GM23338 (cell line): ENCODE data around the gene OCA2. TPM values are rescaled to one million over a fixed set of nuclear protein-coding genes. Genes with fewer than 3 reads are reported as not detected.

Experiments
- ATAC-seq: fragments of 200-7000 bp; cut with Tn5 transposase; 3 replicates; pipeline ENCODE4 v1.9.1; 2020
- DNase-seq: peaks from one replicate; pipeline ENCODE4 v3.0.0-alpha.2; 2015; ENCODE audit warnings: low spot score
- H2AFZ ChIP-seq: fragments of 200-600 bp; sonication (generic); 2 replicates; pipeline ENCODE4 v1.8.0; 2016; ENCODE audit warnings: antibody characterized with exemption, mild to moderate bottlenecking, moderate library complexity
- H3F3A ChIP-seq: fragments of 200-600 bp; sonication (generic); replicated peaks from 2 replicates; pipeline ENCODE4 v1.8.0; 2017; ENCODE audit warnings: antibody characterized with exemption, mixed run types, low read depth
- H3K27ac ChIP-seq: fragments of 200-600 bp; sonication (generic); 2 replicates; pipeline ENCODE4 v1.6.1; 2016; ENCODE audit warnings: low read depth
- H3K27me3 ChIP-seq: fragments of 200-600 bp; sonication (generic); 2 replicates; pipeline ENCODE4 v1.8.0; 2016; ENCODE audit warnings: mild to moderate bottlenecking, mixed run types, moderate library complexity; ENCODE audit not compliant: insufficient read depth
- H3K36me3 ChIP-seq: fragments of 200-600 bp; sonication (generic); 2 replicates; pipeline ENCODE4 v1.8.0; 2016; ENCODE audit warnings: mild to moderate bottlenecking; ENCODE audit not compliant: insufficient read depth
- H3K4me1 ChIP-seq: fragments of 200-600 bp; sonication (generic); 2 replicates; pipeline ENCODE4 v1.8.0; 2016; ENCODE audit warnings: mild to moderate bottlenecking, moderate library complexity; ENCODE audit not compliant: insufficient read depth
- H3K4me2 ChIP-seq: fragments of 200-600 bp; sonication (generic); 2 replicates; pipeline ENCODE4 v1.7.1; 2017; ENCODE audit warnings: mixed run types
- H3K4me3 ChIP-seq: fragments of 200-600 bp; sonication (generic); 2 replicates; pipeline ENCODE4 v1.6.1; 2016; ENCODE audit warnings: mixed run types
- H3K79me2 ChIP-seq: fragments of 200-600 bp; sonication (generic); replicated peaks from 2 replicates; pipeline ENCODE4 v1.8.0; 2017; ENCODE audit warnings: mild to moderate bottlenecking; ENCODE audit not compliant: insufficient read depth
- H3K9me2 ChIP-seq: fragments of 200-600 bp; sonication (generic); 2 replicates; pipeline ENCODE4 v1.8.0; 2017; ENCODE audit not compliant: insufficient read depth
- H4K20me1 ChIP-seq: fragments of 200-600 bp; sonication (generic); replicated peaks from 2 replicates; pipeline ENCODE4 v1.8.0; 2017; ENCODE audit warnings: mild to moderate bottlenecking; ENCODE audit not compliant: insufficient read depth
- H3K27ac Mint-ChIP-seq: 2 replicates; pipeline ENCODE4 v1.8.0; 2020; ENCODE audit warnings: inconsistent platforms, mild to moderate bottlenecking, moderate library complexity, mixed read lengths
- H3K27me3 Mint-ChIP-seq: 3 replicates; pipeline ENCODE4 v1.8.0; 2022; ENCODE audit warnings: low read depth, mild to moderate bottlenecking, moderate library complexity, mixed read lengths, inconsistent platforms; ENCODE audit not compliant: insufficient read depth, poor library complexity
- H3K36me3 Mint-ChIP-seq: 3 replicates; pipeline ENCODE4 v1.8.0; 2021; ENCODE audit warnings: low read depth, mild to moderate bottlenecking, inconsistent platforms, moderate library complexity, mixed read lengths
- H3K4me1 Mint-ChIP-seq: 3 replicates; pipeline ENCODE4 v1.8.0; 2020; ENCODE audit warnings: mild to moderate bottlenecking, inconsistent platforms, mixed read lengths
- H3K4me3 Mint-ChIP-seq: 3 replicates; pipeline ENCODE4 v1.8.0; 2021; ENCODE audit warnings: moderate library complexity, mild to moderate bottlenecking, inconsistent platforms, mixed read lengths
- H3K9me3 Mint-ChIP-seq: 3 replicates; pipeline ENCODE4 v1.8.0; 2020; ENCODE audit warnings: moderate library complexity, mild to moderate bottlenecking, inconsistent platforms, mixed read lengths
- EZH2 ChIP-seq: fragments of 200-600 bp; sonication (generic); IDR thresholded peaks from one replicate; pipeline ENCODE4 v1.8.0; 2017; ENCODE audit warnings: antibody characterized with exemption, mild to moderate bottlenecking, low read depth; ENCODE audit not compliant: unreplicated experiment
- EZH2phosphoT487 ChIP-seq: fragments of 200-600 bp; sonication (generic); IDR thresholded peaks from one replicate; pipeline ENCODE4 v1.8.1; 2018; ENCODE audit warnings: antibody characterized with exemption; ENCODE audit not compliant: unreplicated experiment
- JUNB ChIP-seq: IDR thresholded peaks from one replicate; pipeline ENCODE4 v1.6.1; 2016; ENCODE audit warnings: antibody characterized with exemption; ENCODE audit not compliant: unreplicated experiment
- NANOG ChIP-seq: IDR thresholded peaks from 2 replicates; pipeline ENCODE4 v1.6.1; 2016; ENCODE audit warnings: antibody characterized with exemption, borderline replicate concordance
- POLR2AphosphoS5 ChIP-seq: IDR thresholded peaks from 2 replicates; pipeline ENCODE4 v1.6.1; 2016; ENCODE audit warnings: antibody characterized with exemption, low read depth
- STAT1 ChIP-seq: IDR thresholded peaks from one replicate; pipeline ENCODE4 v1.6.1; 2016; ENCODE audit warnings: antibody characterized with exemption; ENCODE audit not compliant: unreplicated experiment
- ZNF114 ChIP-seq: fragments of 250-450 bp; sonication (Bioruptor Pico); IDR thresholded peaks from 2 replicates; pipeline ENCODE4 v1.5.0; 2020; ENCODE audit warnings: mild to moderate bottlenecking, moderate library complexity
- ZNF331 ChIP-seq: fragments of 250-450 bp; sonication (Bioruptor Pico); IDR thresholded peaks from 2 replicates; pipeline ENCODE4 v1.5.0; 2020; ENCODE audit warnings: low read depth, mild to moderate bottlenecking, moderate library complexity
- polyA plus RNA-seq: library from polyadenylated mRNA; unstranded; fragments of >200 nt; fragmentation: Nextera tagmentation; extraction: Ambion mirVana; gene quantifications from 2 replicates; pipeline ENCODE4 v1.2.1, GENCODE V29; 2016
- total RNA-seq: library from RNA; depleted of rRNA; stranded (reverse); fragments of >200 nt; shearing (Covaris generic); gene quantifications from 2 replicates; pipeline ENCODE4 v1.2.3, GENCODE V29; 2014
- TF ChIP-seq, protein P1 (sequence below): IDR thresholded peaks from one replicate; pipeline ENCODE4 v1.6.1; 2018; ENCODE audit warnings: antibody characterized with exemption; ENCODE audit not compliant: unreplicated experiment
- TF ChIP-seq, protein P2 (sequence below), 2 experiments: fragments of 200-600 bp in 1 of 2; sonication (generic) in 1 of 2; conservative IDR thresholded peaks; 2 replicates each; pipeline versions ENCODE4 v1.5.1 to v1.6.1; 2016 to 2017; ENCODE audit warnings: antibody characterized with exemption in 2 of 2, low read depth in 2 of 2, mild to moderate bottlenecking in 2 of 2, moderate library complexity in 1 of 2
- TF ChIP-seq, protein P3 (sequence below): IDR thresholded peaks from 2 replicates; pipeline ENCODE4 v1.6.1; 2016; ENCODE audit warnings: antibody characterized with exemption
- TF ChIP-seq, protein P4 (sequence below): fragments of 250-450 bp; sonication (Bioruptor Pico); IDR thresholded peaks from 2 replicates; pipeline ENCODE4 v1.5.0; 2020; ENCODE audit warnings: mild to moderate bottlenecking, moderate library complexity

OCA2 gene
- total and polyA plus RNA-seq, 2 experiments from 2014 or later: 0.40 to 0.69 TPM

DNA sequence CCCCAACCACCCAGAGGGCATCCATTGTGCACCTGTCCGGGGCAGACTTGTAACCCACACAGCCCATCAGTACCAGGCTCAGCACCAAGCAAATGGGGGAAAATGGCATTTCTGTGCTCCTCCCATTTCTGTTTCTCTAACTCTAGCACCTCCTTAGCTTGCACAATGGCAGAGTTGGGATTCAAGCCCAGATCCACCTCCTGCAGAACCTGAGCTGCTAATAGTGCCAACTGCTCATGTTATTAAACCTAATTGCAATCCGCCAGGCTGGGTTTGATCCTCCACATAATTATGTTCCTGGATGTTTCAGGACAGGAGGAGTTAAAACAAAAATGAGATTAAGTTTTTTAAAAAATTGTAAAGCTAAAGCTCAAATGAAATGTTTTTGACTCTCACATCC, 235.0 kb downstream of the OCA2 start:
- no peak overlapping the region for H3K4me2 ChIP-seq
- Mint-ChIP-seq H3K36me3 (peaks cover 22% of the 10 kb centered on the region), H3K9me3 (peaks cover 27% of the 10 kb centered on the region), H3K4me1 (peaks cover 8% of the 10 kb centered on the region; the same call in 2 of the 3 replicates), H3K27ac (no peak overlapping the region), H3K4me3 (no peak overlapping the region), H3K27me3 (peaks cover 2% of the 10 kb centered on the region)
- no peaks in the 10 kb centered on the region for H3K79me2 ChIP-seq
- no peaks in the 10 kb centered on the region for H3K9me2 ChIP-seq
- no peak overlapping the region for H3K27ac ChIP-seq
- TF ChIP-seq, protein P1, sequence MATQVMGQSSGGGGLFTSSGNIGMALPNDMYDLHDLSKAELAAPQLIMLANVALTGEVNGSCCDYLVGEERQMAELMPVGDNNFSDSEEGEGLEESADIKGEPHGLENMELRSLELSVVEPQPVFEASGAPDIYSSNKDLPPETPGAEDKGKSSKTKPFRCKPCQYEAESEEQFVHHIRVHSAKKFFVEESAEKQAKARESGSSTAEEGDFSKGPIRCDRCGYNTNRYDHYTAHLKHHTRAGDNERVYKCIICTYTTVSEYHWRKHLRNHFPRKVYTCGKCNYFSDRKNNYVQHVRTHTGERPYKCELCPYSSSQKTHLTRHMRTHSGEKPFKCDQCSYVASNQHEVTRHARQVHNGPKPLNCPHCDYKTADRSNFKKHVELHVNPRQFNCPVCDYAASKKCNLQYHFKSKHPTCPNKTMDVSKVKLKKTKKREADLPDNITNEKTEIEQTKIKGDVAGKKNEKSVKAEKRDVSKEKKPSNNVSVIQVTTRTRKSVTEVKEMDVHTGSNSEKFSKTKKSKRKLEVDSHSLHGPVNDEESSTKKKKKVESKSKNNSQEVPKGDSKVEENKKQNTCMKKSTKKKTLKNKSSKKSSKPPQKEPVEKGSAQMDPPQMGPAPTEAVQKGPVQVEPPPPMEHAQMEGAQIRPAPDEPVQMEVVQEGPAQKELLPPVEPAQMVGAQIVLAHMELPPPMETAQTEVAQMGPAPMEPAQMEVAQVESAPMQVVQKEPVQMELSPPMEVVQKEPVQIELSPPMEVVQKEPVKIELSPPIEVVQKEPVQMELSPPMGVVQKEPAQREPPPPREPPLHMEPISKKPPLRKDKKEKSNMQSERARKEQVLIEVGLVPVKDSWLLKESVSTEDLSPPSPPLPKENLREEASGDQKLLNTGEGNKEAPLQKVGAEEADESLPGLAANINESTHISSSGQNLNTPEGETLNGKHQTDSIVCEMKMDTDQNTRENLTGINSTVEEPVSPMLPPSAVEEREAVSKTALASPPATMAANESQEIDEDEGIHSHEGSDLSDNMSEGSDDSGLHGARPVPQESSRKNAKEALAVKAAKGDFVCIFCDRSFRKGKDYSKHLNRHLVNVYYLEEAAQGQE: no peak
- TF ChIP-seq, protein P2, sequence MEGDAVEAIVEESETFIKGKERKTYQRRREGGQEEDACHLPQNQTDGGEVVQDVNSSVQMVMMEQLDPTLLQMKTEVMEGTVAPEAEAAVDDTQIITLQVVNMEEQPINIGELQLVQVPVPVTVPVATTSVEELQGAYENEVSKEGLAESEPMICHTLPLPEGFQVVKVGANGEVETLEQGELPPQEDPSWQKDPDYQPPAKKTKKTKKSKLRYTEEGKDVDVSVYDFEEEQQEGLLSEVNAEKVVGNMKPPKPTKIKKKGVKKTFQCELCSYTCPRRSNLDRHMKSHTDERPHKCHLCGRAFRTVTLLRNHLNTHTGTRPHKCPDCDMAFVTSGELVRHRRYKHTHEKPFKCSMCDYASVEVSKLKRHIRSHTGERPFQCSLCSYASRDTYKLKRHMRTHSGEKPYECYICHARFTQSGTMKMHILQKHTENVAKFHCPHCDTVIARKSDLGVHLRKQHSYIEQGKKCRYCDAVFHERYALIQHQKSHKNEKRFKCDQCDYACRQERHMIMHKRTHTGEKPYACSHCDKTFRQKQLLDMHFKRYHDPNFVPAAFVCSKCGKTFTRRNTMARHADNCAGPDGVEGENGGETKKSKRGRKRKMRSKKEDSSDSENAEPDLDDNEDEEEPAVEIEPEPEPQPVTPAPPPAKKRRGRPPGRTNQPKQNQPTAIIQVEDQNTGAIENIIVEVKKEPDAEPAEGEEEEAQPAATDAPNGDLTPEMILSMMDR (conservative IDR thresholded peaks at IDR 0.05; ENCODE audit: low read depth in 2 of 2): no peak
- TF ChIP-seq JUNB (no peak), EZH2 (no peak), EZH2phosphoT487 (no peak), POLR2AphosphoS5 (no peak), NANOG (no peak), ZNF114 (CRISPR knock-in tag) (no peak), STAT1 (no peak), ZNF331 (CRISPR knock-in tag) (no peak)
- TF ChIP-seq, protein P3, sequence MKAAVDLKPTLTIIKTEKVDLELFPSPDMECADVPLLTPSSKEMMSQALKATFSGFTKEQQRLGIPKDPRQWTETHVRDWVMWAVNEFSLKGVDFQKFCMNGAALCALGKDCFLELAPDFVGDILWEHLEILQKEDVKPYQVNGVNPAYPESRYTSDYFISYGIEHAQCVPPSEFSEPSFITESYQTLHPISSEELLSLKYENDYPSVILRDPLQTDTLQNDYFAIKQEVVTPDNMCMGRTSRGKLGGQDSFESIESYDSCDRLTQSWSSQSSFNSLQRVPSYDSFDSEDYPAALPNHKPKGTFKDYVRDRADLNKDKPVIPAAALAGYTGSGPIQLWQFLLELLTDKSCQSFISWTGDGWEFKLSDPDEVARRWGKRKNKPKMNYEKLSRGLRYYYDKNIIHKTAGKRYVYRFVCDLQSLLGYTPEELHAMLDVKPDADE: no peak
- TF ChIP-seq, protein P4, sequence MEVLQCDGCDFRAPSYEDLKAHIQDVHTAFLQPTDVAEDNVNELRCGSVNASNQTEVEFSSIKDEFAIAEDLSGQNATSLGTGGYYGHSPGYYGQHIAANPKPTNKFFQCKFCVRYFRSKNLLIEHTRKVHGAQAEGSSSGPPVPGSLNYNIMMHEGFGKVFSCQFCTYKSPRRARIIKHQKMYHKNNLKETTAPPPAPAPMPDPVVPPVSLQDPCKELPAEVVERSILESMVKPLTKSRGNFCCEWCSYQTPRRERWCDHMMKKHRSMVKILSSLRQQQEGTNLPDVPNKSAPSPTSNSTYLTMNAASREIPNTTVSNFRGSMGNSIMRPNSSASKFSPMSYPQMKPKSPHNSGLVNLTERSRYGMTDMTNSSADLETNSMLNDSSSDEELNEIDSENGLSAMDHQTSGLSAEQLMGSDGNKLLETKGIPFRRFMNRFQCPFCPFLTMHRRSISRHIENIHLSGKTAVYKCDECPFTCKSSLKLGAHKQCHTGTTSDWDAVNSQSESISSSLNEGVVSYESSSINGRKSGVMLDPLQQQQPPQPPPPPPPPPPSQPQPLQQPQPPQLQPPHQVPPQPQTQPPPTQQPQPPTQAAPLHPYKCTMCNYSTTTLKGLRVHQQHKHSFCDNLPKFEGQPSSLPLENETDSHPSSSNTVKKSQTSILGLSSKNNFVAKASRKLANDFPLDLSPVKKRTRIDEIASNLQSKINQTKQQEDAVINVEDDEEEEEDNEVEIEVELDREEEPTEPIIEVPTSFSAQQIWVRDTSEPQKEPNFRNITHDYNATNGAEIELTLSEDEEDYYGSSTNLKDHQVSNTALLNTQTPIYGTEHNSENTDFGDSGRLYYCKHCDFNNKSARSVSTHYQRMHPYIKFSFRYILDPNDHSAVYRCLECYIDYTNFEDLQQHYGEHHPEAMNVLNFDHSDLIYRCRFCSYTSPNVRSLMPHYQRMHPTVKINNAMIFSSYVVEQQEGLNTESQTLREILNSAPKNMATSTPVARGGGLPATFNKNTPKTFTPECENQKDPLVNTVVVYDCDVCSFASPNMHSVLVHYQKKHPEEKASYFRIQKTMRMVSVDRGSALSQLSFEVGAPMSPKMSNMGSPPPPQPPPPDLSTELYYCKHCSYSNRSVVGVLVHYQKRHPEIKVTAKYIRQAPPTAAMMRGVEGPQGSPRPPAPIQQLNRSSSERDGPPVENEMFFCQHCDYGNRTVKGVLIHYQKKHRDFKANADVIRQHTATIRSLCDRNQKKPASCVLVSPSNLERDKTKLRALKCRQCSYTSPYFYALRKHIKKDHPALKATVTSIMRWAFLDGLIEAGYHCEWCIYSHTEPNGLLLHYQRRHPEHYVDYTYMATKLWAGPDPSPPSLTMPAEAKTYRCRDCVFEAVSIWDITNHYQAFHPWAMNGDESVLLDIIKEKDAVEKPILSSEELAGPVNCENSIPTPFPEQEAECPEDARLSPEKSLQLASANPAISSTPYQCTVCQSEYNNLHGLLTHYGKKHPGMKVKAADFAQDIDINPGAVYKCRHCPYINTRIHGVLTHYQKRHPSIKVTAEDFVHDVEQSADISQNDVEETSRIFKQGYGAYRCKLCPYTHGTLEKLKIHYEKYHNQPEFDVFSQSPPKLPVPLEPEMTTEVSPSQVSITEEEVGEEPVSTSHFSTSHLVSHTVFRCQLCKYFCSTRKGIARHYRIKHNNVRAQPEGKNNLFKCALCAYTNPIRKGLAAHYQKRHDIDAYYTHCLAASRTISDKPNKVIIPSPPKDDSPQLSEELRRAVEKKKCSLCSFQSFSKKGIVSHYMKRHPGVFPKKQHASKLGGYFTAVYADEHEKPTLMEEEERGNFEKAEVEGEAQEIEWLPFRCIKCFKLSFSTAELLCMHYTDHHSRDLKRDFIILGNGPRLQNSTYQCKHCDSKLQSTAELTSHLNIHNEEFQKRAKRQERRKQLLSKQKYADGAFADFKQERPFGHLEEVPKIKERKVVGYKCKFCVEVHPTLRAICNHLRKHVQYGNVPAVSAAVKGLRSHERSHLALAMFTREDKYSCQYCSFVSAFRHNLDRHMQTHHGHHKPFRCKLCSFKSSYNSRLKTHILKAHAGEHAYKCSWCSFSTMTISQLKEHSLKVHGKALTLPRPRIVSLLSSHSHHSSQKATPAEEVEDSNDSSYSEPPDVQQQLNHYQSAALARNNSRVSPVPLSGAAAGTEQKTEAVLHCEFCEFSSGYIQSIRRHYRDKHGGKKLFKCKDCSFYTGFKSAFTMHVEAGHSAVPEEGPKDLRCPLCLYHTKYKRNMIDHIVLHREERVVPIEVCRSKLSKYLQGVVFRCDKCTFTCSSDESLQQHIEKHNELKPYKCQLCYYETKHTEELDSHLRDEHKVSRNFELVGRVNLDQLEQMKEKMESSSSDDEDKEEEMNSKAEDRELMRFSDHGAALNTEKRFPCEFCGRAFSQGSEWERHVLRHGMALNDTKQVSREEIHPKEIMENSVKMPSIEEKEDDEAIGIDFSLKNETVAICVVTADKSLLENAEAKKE (CRISPR knock-in tag): no peak
- no peaks in the 10 kb centered on the region for H3K4me1 ChIP-seq
- no peaks in the 10 kb centered on the region for H3K36me3 ChIP-seq
- no peaks in the 10 kb centered on the region for H4K20me1 ChIP-seq
- no peak overlapping the region for H3K4me3 ChIP-seq
- DNase-seq: no peak
- ATAC-seq: no peak
- no peaks in the 10 kb centered on the region for H3F3A ChIP-seq
- H3K27me3 ChIP-seq: no peaks in the 10 kb centered on the region
- H2AFZ ChIP-seq: no peak overlapping the region
